Type B pancreatic cell (in vitro differentiated cells): Measurements from ENCODE around the gene PLD3. TPM values are rescaled to one million over a fixed set of nuclear protein-coding genes. Genes with fewer than 3 reads are reported as not detected.

ENCODE experiments used
- DNase-seq: peaks from one replicate; pipeline ENCODE4 v3.0.0; 2021; ENCODE audit warnings: mixed read lengths; ENCODE audit not compliant: unreplicated experiment; ENCODE audit errors: extremely low spot score
- H3K27ac Mint-ChIP-seq: 2 replicates; pipeline ENCODE4 v1.8.0; 2021; ENCODE audit warnings: mild to moderate bottlenecking, mixed read lengths
- H3K27me3 Mint-ChIP-seq: 2 replicates; pipeline ENCODE4 v1.8.0; 2021; ENCODE audit warnings: mixed read lengths
- H3K36me3 Mint-ChIP-seq: 2 replicates; pipeline ENCODE4 v1.8.0; 2021; ENCODE audit warnings: mixed read lengths
- H3K4me1 Mint-ChIP-seq: one replicate; pipeline ENCODE4 v1.8.0; 2021; ENCODE audit warnings: mixed read lengths; ENCODE audit not compliant: unreplicated experiment
- H3K4me3 Mint-ChIP-seq: 2 replicates; pipeline ENCODE4 v1.8.0; 2021; ENCODE audit warnings: mild to moderate bottlenecking, mixed read lengths
- H3K9me3 Mint-ChIP-seq: 2 replicates; pipeline ENCODE4 v1.8.0; 2021; ENCODE audit warnings: mixed read lengths
- CTCF ChIP-seq: fragments of 200-600 bp; sonication (generic); conservative IDR thresholded peaks from 2 replicates; pipeline ENCODE4 v1.5.0; 2021; ENCODE audit warnings: antibody characterized with exemption, mild to moderate bottlenecking
- total RNA-seq: library from RNA; stranded (reverse); gene quantifications from 2 replicates; pipeline ENCODE4 v1.2.1, GENCODE V29; 2021; ENCODE audit warnings: low replicate concordance

The PLD3 gene
- total RNA-seq, 1 donor from 2014 or later = 244 TPM

- Mint-ChIP-seq H3K4me1 (peaks cover 25% of the 10 kb centered on the region), H3K4me3 (no peak overlapping the region), H3K27me3 (no peaks in the 10 kb centered on the region), H3K9me3 (no peaks in the 10 kb centered on the region), H3K27ac (no peak overlapping the region), H3K36me3 (peaks cover 3% of the 10 kb centered on the region)
- TF ChIP-seq CTCF = no peak
- no peak for DNase-seq
Measured at GRCh38 chr19:40360020-40360707, 11.7 kb downstream of the PLD3 start.

- no peak for DNase-seq
- Mint-ChIP-seq H3K27me3 (no peaks in the 10 kb centered on the region), H3K27ac (no peak overlapping the region), H3K36me3 (peaks cover 2% of the 10 kb centered on the region), H3K4me1 (peaks cover 28% of the 10 kb centered on the region), H3K9me3 (no peaks in the 10 kb centered on the region), H3K4me3 (no peak overlapping the region)
- TF ChIP-seq CTCF = no peak
Measured at GRCh38 chr19:40360708-40361241, 12.3 kb downstream of the PLD3 start.

GRCh38 chr19:40362160-40362559, 13.7 kb downstream of the PLD3 start:
- Mint-ChIP-seq H3K27ac (no peak overlapping the region), H3K9me3 (no peaks in the 10 kb centered on the region), H3K27me3 (no peaks in the 10 kb centered on the region), H3K4me1 (peaks cover 30% of the 10 kb centered on the region), H3K36me3 (peaks cover 4% of the 10 kb centered on the region), H3K4me3 (no peak overlapping the region)
- no peak for DNase-seq
- no peak for TF ChIP-seq CTCF

- Mint-ChIP-seq H3K4me1 (peaks cover 25% of the 10 kb centered on the region), H3K36me3 (peaks cover 4% of the 10 kb centered on the region), H3K27me3 (no peaks in the 10 kb centered on the region), H3K4me3 (no peak overlapping the region), H3K9me3 (no peaks in the 10 kb centered on the region), H3K27ac (no peak overlapping the region)
- TF ChIP-seq CTCF = no peak
- DNase-seq = no peak
Measured at GRCh38 chr19:40363069-40363468, 14.6 kb downstream of the PLD3 start.

- no peak overlapping the region for H3K27ac Mint-ChIP-seq
- no peak for DNase-seq
Measured at GRCh38 chr19:40365010-40365409, 16.5 kb downstream of the PLD3 start.

More at GRCh38 chr19:40365010-40365409, 16.5 kb downstream of the PLD3 start:
- no peaks in the 10 kb centered on the region for H3K27me3 Mint-ChIP-seq
- TF ChIP-seq CTCF = no peak
- H3K4me3 Mint-ChIP-seq = peak overlapping the region; percentile 87
- H3K36me3 Mint-ChIP-seq = peaks cover 4% of the 10 kb centered on the region
- H3K9me3 Mint-ChIP-seq = no peaks in the 10 kb centered on the region
- H3K4me1 Mint-ChIP-seq = peaks cover 25% of the 10 kb centered on the region
